GM12874 (cell line): ENCODE measurements around the gene SLC39A3.
A peak's percentile ranks its signal among the peaks of the same experiment; 100 is the strongest.

Experiments
- CTCF ChIP-seq: IDR thresholded peaks from 2 replicates; pipeline ENCODE4 v1.5.1; 2011; ENCODE audit warnings: low read depth, mild to moderate bottlenecking, control low read depth, low read length, moderate library complexity; ENCODE audit not compliant: insufficient read depth

SLC39A3 gene

GRCh38 chr19:2739602-2740313 lies at the start of gene SLC39A3:
Gene SLC39A3 (minus strand): TSS chr19:2740017. CDS start chr19:2737257, 2,760 bp downstream.
- TF ChIP-seq CTCF = no peak

GRCh38 chr19:2788237-2788636 lies 48.4 kb upstream of the SLC39A3 start:
- no peak for TF ChIP-seq CTCF

GRCh38 chr19:2787115-2787514 lies 47.3 kb upstream of the SLC39A3 start:
- no peak for TF ChIP-seq CTCF

- TF ChIP-seq CTCF = no peak
Measured at GRCh38 chr19:2785244-2785997, 45.6 kb upstream of the SLC39A3 start, which contains the start of gene THOP1. Gene THOP1 (plus strand): TSS chr19:2785503. CDS start chr19:2785663, 160 bp downstream.

GRCh38 chr19:2783781-2784145 lies 43.9 kb upstream of the SLC39A3 start:
- no peak for TF ChIP-seq CTCF

- peak; percentile 52 for TF ChIP-seq CTCF
Measured at GRCh38 chr19:2782936-2783780, 43.3 kb upstream of the SLC39A3 start, which contains the start of gene SGTA. Gene SGTA (minus strand): TSS chr19:2783273. CDS start chr19:2769068, 14,205 bp downstream.
